ENCODE results near the gene PGLYRP1.

Gene PGLYRP1

GRCh38 chr19:46022431-46023310 lies at the start of gene PGLYRP1:
Gene PGLYRP1, minus strand, starts transcription at chr19:46023053. Its CDS starts 32 bp downstream, at chr19:46023021.
- DNase-seq (ENCODE audit: low read depth), result no peak
- no peak within 1 kb of the TSS for H3K4me3 ChIP-seq (ENCODE audit: low read depth, low read length)
- in situ Hi-C loops (cut with HindIII; ENCODE audit: low sequenced_read_pairs), result no loop called here
- TF ChIP-seq CTCF (IDR thresholded peaks at IDR 0.05; ENCODE audit: low read depth, low read length, missing control alignments), result no peak

DNA sequence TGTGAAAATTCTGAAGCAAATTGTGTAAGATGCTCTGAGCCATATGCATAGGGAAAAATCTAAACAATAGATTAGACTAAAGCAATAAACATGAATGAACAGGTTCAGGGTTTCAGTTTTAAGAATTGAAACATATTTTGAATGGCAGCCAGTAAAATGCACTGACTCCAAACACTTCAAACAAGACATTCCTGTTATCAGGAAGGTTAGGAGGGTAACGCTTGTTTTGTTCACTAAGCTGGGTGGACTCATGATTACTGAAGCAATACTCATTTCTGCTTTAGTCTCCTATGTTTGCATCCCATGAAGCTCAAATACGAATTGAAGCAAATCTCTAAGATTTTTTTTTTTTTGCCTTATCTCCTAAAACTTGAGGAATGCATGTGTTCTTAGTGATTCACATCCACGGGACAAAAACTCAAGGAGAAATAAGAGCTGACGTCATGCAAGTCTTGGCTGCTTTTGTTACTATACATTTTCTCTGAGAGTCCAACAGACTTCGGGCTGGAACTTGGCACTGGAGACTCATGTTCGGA lies 47.0 kb upstream of the PGLYRP1 start:
- in situ Hi-C loops (cut with HindIII; ENCODE audit: low sequenced_read_pairs), result no loop called here
- TF ChIP-seq CTCF (IDR thresholded peaks at IDR 0.05; ENCODE audit: low read depth, low read length, missing control alignments), result no peak
- peak; percentile 80 for DNase-seq (ENCODE audit: low read depth)
- no peak overlapping the region for H3K4me3 ChIP-seq (ENCODE audit: low read depth, low read length)

GRCh38 chr19:46068345-46069258 lies 45.7 kb upstream of the PGLYRP1 start:
- peak; percentile 90 for DNase-seq (ENCODE audit: low read depth)
- in situ Hi-C loops (cut with HindIII; ENCODE audit: low sequenced_read_pairs), result no loop called here
- H3K4me3 ChIP-seq (ENCODE audit: low read depth, low read length), result no peak overlapping the region
- no peak for TF ChIP-seq CTCF (IDR thresholded peaks at IDR 0.05; ENCODE audit: low read depth, low read length, missing control alignments)

DNA sequence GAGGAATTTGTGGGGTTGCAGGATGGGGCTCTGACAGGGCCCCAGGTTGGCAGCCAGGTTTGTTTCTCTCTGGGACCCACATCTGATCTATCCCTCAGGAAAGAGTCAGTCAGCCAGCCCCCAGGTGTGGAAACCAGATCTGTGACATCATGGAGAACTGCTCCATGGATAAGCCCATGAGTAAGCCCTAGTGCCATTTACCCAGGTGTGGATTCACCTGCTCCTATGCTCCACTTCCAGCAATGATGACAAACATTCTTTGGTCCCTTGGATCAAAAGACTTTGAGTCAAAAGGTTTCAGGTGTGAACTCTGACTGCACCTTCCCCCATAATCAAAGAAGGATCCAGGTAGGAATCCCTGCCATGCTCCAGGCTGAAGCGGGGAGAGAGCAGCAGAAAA lies 44.8 kb upstream of the PGLYRP1 start:
- in situ Hi-C loops (cut with HindIII; ENCODE audit: low sequenced_read_pairs), result no loop called here
- no peak for TF ChIP-seq CTCF (IDR thresholded peaks at IDR 0.05; ENCODE audit: low read depth, low read length, missing control alignments)
- DNase-seq (ENCODE audit: low read depth), result no peak
- H3K4me3 ChIP-seq (ENCODE audit: low read depth, low read length), result no peak overlapping the region

GRCh38 chr19:46066471-46066870 lies 43.6 kb upstream of the PGLYRP1 start:
- TF ChIP-seq CTCF (IDR thresholded peaks at IDR 0.05; ENCODE audit: low read depth, low read length, missing control alignments), result no peak
- no peak for DNase-seq (ENCODE audit: low read depth)

DNA sequence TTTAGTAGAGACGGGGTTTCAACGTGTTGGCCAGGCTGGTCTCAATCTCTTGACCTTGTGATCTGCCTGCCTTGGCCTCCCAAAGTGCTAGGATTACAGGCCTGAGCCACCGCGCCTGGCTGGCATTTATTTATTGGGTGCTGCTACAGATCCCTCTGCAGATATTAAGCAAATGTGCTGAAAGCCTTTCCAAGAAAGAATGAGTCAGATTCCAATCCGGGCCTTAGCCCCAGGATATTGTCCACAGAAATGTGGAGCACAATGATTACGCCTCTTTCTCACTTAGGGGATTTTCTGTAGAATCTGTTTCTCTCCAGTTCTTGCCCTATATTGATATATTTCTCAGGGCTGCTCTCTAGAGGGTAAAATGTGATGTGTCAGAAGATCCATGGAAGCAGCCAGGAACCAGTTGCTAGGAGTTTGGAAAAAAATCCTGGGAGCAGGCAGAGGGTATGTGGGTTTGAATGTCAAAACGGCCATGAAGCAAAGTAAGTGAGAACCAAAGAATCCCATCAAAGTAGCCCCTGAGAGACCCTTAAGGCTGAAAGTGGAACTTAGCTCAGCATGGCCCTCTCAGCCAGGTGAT lies 42.7 kb upstream of the PGLYRP1 start:
- H3K4me3 ChIP-seq (ENCODE audit: low read depth, low read length), result no peak overlapping the region
- DNase-seq (ENCODE audit: low read depth), result peak; percentile 56
- TF ChIP-seq CTCF (IDR thresholded peaks at IDR 0.05; ENCODE audit: low read depth, low read length, missing control alignments), result peak; percentile 11
- in situ Hi-C loops (cut with HindIII; ENCODE audit: low sequenced_read_pairs), result no loop called here

More at GRCh38 chr19:46066471-46066870, 43.6 kb upstream of the PGLYRP1 start:
- in situ Hi-C loops (cut with HindIII; ENCODE audit: low sequenced_read_pairs), result no loop called here
- no peak overlapping the region for H3K4me3 ChIP-seq (ENCODE audit: low read depth, low read length)

Measured in astrocyte of the cerebellum (primary cell).